ENCODE data around the gene METTL9. TPM values are rescaled to one million over a fixed set of nuclear protein-coding genes. Genes with fewer than 3 reads are reported as not detected.

The METTL9 gene
- total RNA-seq, 4 donors from 2014 or later = 73.5 to 231 (median 131) TPM

DNA sequence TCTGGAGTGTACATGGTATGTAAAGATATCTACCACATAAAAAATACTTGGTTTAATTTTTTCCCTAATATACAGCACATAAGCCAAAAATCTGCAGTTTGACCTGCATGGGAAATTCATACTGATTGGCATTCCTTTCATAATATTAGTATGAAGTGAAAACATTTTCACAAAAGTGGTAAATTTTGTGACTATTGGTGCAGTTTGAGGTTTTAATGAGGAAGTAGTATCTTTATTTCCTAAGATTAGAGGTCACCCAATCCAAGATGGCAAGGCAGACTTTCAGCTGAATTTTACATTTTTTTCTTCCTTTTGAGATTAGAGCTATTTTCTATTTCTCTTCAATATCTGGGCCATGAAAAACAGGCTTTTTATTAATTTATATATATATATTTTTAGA is 21.2 kb downstream of the METTL9 start:
- no peak for DNase-seq
- no peaks in the 10 kb centered on the region for H3K9me3 ChIP-seq
- H3K4me3 ChIP-seq = no peak overlapping the region
- no peak for TF ChIP-seq POLR2A (IDR thresholded peaks at IDR 0.05)
- TF ChIP-seq, protein P1, sequence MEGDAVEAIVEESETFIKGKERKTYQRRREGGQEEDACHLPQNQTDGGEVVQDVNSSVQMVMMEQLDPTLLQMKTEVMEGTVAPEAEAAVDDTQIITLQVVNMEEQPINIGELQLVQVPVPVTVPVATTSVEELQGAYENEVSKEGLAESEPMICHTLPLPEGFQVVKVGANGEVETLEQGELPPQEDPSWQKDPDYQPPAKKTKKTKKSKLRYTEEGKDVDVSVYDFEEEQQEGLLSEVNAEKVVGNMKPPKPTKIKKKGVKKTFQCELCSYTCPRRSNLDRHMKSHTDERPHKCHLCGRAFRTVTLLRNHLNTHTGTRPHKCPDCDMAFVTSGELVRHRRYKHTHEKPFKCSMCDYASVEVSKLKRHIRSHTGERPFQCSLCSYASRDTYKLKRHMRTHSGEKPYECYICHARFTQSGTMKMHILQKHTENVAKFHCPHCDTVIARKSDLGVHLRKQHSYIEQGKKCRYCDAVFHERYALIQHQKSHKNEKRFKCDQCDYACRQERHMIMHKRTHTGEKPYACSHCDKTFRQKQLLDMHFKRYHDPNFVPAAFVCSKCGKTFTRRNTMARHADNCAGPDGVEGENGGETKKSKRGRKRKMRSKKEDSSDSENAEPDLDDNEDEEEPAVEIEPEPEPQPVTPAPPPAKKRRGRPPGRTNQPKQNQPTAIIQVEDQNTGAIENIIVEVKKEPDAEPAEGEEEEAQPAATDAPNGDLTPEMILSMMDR (IDR thresholded peaks at IDR 0.05) = no peak
- no peaks in the 10 kb centered on the region for H3K4me1 ChIP-seq
- no peaks in the 10 kb centered on the region for H3K27me3 ChIP-seq
- no peak overlapping the region for H3K27ac ChIP-seq
- H3K36me3 ChIP-seq = no peaks in the 10 kb centered on the region
- intact Hi-C loops (cut with DNase I; ENCODE audit: low total_unique reads) = no loop called here

DNA sequence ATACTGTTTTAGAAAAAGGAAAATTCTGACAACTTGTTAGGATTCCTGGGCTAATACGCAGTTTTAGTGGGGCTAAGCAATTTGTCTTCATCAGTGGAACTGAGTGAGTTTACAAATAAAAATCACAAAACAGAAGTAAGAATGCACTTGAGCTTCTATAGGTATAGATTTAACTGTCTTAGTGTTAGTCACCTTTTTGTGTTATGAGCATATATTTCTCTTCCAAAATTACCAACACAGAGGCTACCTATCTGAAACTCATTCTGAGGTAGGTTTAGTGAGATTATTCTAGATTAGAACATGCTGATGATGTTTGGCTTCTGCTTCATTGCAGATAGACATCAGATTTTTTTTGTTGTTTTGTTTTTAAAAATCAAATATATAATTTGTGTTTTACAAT is 23.2 kb downstream of the METTL9 start:
- intact Hi-C loops (cut with DNase I; ENCODE audit: low total_unique reads) = no loop called here
- H3K36me3 ChIP-seq = no peaks in the 10 kb centered on the region

DNA sequence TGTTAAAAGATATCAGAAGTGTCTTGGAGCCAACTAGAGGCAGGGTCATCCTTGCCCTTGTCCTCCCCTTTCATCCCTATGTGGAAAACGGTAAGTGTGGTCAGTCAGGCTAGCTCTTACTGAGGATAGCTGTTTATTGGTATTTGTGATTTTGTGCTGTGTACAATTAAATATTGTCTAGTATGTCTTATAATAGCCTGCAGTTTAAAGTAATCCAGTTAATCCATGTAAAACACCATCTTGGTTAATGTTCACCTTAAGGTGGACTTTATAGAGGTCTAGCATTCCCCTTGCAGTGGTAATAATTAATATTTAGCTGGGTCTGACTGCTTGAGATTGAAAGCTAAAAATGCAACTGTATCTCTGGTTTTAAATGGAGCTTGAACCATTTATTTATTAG is 25.6 kb downstream of the METTL9 start:
- Histone ChIP-seq H3K9me3 (no peaks in the 10 kb centered on the region), H3K4me3 (no peak overlapping the region), H3K27ac (peak overlapping the region in 1 of 2 donors; percentile 15), H3K27me3 (no peaks in the 10 kb centered on the region), H3K4me1 (peaks cover 0 to 7% of the 10 kb centered on the region in 2 donors), H3K36me3 (no peaks in the 10 kb centered on the region)
- no peak for TF ChIP-seq POLR2A (IDR thresholded peaks at IDR 0.05)
- TF ChIP-seq, protein P1 (IDR thresholded peaks at IDR 0.05) = no peak
- no peak for DNase-seq
- intact Hi-C loops (cut with DNase I; ENCODE audit: low total_unique reads) = no loop called here

More for the DNA sequence above, 23.2 kb downstream of the METTL9 start:
- H3K4me1 ChIP-seq = peaks cover 0 to 7% of the 10 kb centered on the region in 2 donors
- DNase-seq = no peak
- no peak overlapping the region for H3K4me3 ChIP-seq
- no peak for TF ChIP-seq POLR2A (IDR thresholded peaks at IDR 0.05)
- TF ChIP-seq, protein P1 (IDR thresholded peaks at IDR 0.05) = no peak
- no peaks in the 10 kb centered on the region for H3K9me3 ChIP-seq
- H3K27ac ChIP-seq = no peak overlapping the region
- H3K27me3 ChIP-seq = no peaks in the 10 kb centered on the region

DNA sequence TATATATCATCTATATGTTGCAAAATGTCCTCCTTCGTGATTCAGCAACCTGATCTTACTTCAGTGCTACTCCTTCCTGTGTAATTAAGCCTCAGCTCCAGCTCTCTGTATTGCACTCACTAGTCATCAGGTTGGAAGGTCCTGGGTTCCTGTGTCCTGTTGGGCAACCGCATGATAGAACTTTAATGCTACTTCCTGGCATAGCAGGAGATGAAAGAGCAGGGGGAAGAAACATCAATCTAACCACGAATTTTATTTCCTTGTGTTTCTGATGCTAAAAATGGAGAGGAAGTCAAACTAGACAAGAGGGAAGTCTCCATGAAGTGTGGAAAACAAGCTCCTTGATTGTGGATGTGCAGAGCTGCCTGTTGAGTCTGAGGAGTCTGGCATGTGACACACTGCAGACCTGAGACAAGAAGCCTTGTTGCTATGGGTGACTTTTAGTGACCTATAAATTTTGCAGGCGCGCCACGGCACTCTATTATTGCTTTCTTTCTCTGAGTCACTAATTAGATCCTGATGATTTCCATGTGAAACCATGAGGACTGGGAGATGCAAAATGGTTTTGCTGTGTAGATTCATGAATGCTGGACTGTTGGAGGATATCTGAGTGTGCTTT is 27.4 kb downstream of the METTL9 start:
- DNase-seq = peak; percentile 63 to 85
- intact Hi-C loops (cut with DNase I; ENCODE audit: low total_unique reads) = no loop called here
- Histone ChIP-seq H3K9me3 (no peaks in the 10 kb centered on the region), H3K4me3 (no peak overlapping the region), H3K27ac (peak overlapping the region; percentile 67 to 82), H3K4me1 (peaks cover 0 to 7% of the 10 kb centered on the region in 2 donors), H3K27me3 (no peaks in the 10 kb centered on the region), H3K36me3 (no peaks in the 10 kb centered on the region)
- TF ChIP-seq, protein P1 (IDR thresholded peaks at IDR 0.05) = no peak
- TF ChIP-seq POLR2A (IDR thresholded peaks at IDR 0.05) = no peak

GRCh38 chr16:21628121-21628726 is 28.8 kb downstream of the METTL9 start:
- no peaks in the 10 kb centered on the region for H3K9me3 ChIP-seq
- DNase-seq = no peak
- no peaks in the 10 kb centered on the region for H3K36me3 ChIP-seq
- no peak for TF ChIP-seq POLR2A (IDR thresholded peaks at IDR 0.05)
- TF ChIP-seq, protein P1 (IDR thresholded peaks at IDR 0.05) = no peak
- peaks cover 0 to 7% of the 10 kb centered on the region in 2 donors for H3K4me1 ChIP-seq
- no peaks in the 10 kb centered on the region for H3K27me3 ChIP-seq
- intact Hi-C loops (cut with DNase I; ENCODE audit: low total_unique reads) = no loop called here
- no peak overlapping the region for H3K4me3 ChIP-seq
- peak overlapping the region in 1 of 2 donors; percentile 82 for H3K27ac ChIP-seq

All from uterus (tissue), 4 donors.